ENCODE measurements around the gene PUDP. TPM values are rescaled to one million over a fixed set of nuclear protein-coding genes. Genes with fewer than 3 reads are reported as not detected.

PUDP gene
- total RNA-seq, 2 donors from 2014 or later = 47.3 to 48.8 TPM

GRCh38 chrX:7083468-7084396 is 64.2 kb downstream of the PUDP start:
- DNase-seq (no peak), ATAC-seq (peak; percentile 23)
- intact Hi-C loops (cut with DNase I, micrococcal nuclease) = no loop called here

GRCh38 chrX:7083021-7083420 is 64.9 kb downstream of the PUDP start:
- intact Hi-C loops (cut with DNase I, micrococcal nuclease) = no loop called here
- ATAC-seq (no peak), DNase-seq (no peak)

GRCh38 chrX:7082556-7082955 is 65.4 kb downstream of the PUDP start:
- ATAC-seq = no peak
- intact Hi-C loops (cut with DNase I, micrococcal nuclease) = no loop called here
- DNase-seq = no peak

GRCh38 chrX:7077241-7078230 is 70.4 kb downstream of the PUDP start:
- intact Hi-C loops (cut with DNase I, micrococcal nuclease) = no loop called here
- no peak for ATAC-seq
- DNase-seq = no peak

GRCh38 chrX:7076245-7076661 is 71.7 kb downstream of the PUDP start:
- DNase-seq (no peak), ATAC-seq (no peak)
- intact Hi-C loops (cut with DNase I, micrococcal nuclease) = no loop called here

- ATAC-seq = peak; percentile 59
- DNase-seq = no peak
- intact Hi-C loops (cut with DNase I, micrococcal nuclease) = no loop called here
Measured at GRCh38 chrX:7074908-7075204, 73.1 kb downstream of the PUDP start.

- DNase-seq = no peak
- peak; percentile 88 for ATAC-seq
- intact Hi-C loops (cut with DNase I, micrococcal nuclease) = no loop called here
Measured at GRCh38 chrX:7074148-7074907, 73.6 kb downstream of the PUDP start.

GRCh38 chrX:7073336-7073735 is 74.6 kb downstream of the PUDP start:
- intact Hi-C loops (cut with DNase I, micrococcal nuclease) = no loop called here
- no peak for DNase-seq
- ATAC-seq = no peak

GRCh38 chrX:7072856-7073255 is 75.1 kb downstream of the PUDP start:
- DNase-seq = no peak
- ATAC-seq = no peak
- intact Hi-C loops (cut with DNase I, micrococcal nuclease) = no loop called here

- no peak for DNase-seq
- ATAC-seq = no peak
- intact Hi-C loops (cut with DNase I, micrococcal nuclease) = no loop called here
Measured at GRCh38 chrX:7071390-7071789, 76.6 kb downstream of the PUDP start.

- no peak for DNase-seq
- no peak for ATAC-seq
- intact Hi-C loops (cut with DNase I, micrococcal nuclease) = no loop called here
Measured at GRCh38 chrX:7069556-7069955, 78.4 kb downstream of the PUDP start.

- no peak for DNase-seq
- intact Hi-C loops (cut with DNase I, micrococcal nuclease) = no loop called here
- no peak for ATAC-seq
Measured at GRCh38 chrX:7068939-7069367, 79.0 kb downstream of the PUDP start.

GRCh38 chrX:7067256-7067655 is 80.7 kb downstream of the PUDP start:
- no peak for DNase-seq
- ATAC-seq = no peak
- intact Hi-C loops (cut with DNase I, micrococcal nuclease) = no loop called here

- DNase-seq (no peak), ATAC-seq (no peak)
- intact Hi-C loops (cut with DNase I, micrococcal nuclease) = no loop called here
Measured at GRCh38 chrX:7065473-7065872, 82.5 kb downstream of the PUDP start.

- DNase-seq = no peak
- ATAC-seq = no peak
- intact Hi-C loops (cut with DNase I, micrococcal nuclease) = no loop called here
Measured at GRCh38 chrX:7062903-7063302, 85.0 kb downstream of the PUDP start.

GRCh38 chrX:7062276-7062675 is 85.7 kb downstream of the PUDP start:
- no peak for DNase-seq
- peak; percentile 64 for ATAC-seq
- intact Hi-C loops (cut with DNase I, micrococcal nuclease) = no loop called here

- no peak for ATAC-seq
- intact Hi-C loops (cut with DNase I, micrococcal nuclease) = no loop called here
- no peak for DNase-seq
Measured at GRCh38 chrX:7061429-7061828, 86.5 kb downstream of the PUDP start.

- ATAC-seq (no peak), DNase-seq (no peak)
- intact Hi-C loops (cut with DNase I, micrococcal nuclease) = no loop called here
Measured at GRCh38 chrX:7060444-7060843, 87.5 kb downstream of the PUDP start.

- intact Hi-C loops (cut with DNase I, micrococcal nuclease) = no loop called here
Measured at GRCh38 chrX:7059859-7060258, 88.1 kb downstream of the PUDP start.

More at GRCh38 chrX:7059859-7060258, 88.1 kb downstream of the PUDP start:
- DNase-seq (no peak), ATAC-seq (no peak)
